MG63 (cell line): ENCODE results near the gene FBXO11. TPM values are rescaled to one million over a fixed set of nuclear protein-coding genes. Genes with fewer than 3 reads are reported as not detected.
"Not testable (repeated sequence)": the region's sequence is repeated elsewhere in the genome, so short reads cannot be mapped to it uniquely, and the experiment has no call there.

ENCODE experiments used
- DNase-seq: peaks from one replicate; pipeline ENCODE4 v3.0.0-alpha.2; 2020
- H3K27me3 ChIP-seq: fragments of 250-450 bp; sonication (Bioruptor Pico); 2 replicates; pipeline ENCODE4 v1.5.1; 2020; ENCODE audit warnings: mild to moderate bottlenecking, moderate library complexity
- H3K36me3 ChIP-seq: fragments of 250-450 bp; sonication (Bioruptor Pico); 2 replicates; pipeline ENCODE4 v1.5.1; 2020; ENCODE audit warnings: mild to moderate bottlenecking, moderate library complexity
- H3K4me3 ChIP-seq: fragments of 250-450 bp; sonication (Bioruptor Pico); 2 replicates; pipeline ENCODE4 v1.5.1; 2020; ENCODE audit warnings: mild to moderate bottlenecking, moderate library complexity
- H3K9me3 ChIP-seq: fragments of 250-450 bp; sonication (Bioruptor Pico); 2 replicates; pipeline ENCODE4 v1.5.1; 2020; ENCODE audit warnings: mild to moderate bottlenecking, moderate library complexity
- total RNA-seq: library from RNA; depleted of rRNA; stranded (reverse); fragments of >200 nt; shearing (Covaris generic); gene quantifications from 2 replicates; pipeline ENCODE4 v1.2.3, GENCODE V29; 2014; ENCODE audit warnings: low replicate concordance

FBXO11 gene
- total RNA-seq, 1 experiment from 2014 or later, result 22.2 TPM

GRCh38 chr2:47870641-47871540 is 35.4 kb downstream of the FBXO11 start:
- Histone ChIP-seq H3K9me3 (no peaks in the 10 kb centered on the region), H3K4me3 (no peak overlapping the region), H3K27me3 (no peaks in the 10 kb centered on the region), H3K36me3 (peaks cover 20% of the 10 kb centered on the region)
- DNase-seq, result no peak

- no peak overlapping the region for H3K4me3 ChIP-seq
- DNase-seq, result no peak
- peaks cover 20% of the 10 kb centered on the region for H3K36me3 ChIP-seq
- H3K9me3 ChIP-seq, result no peaks in the 10 kb centered on the region
- no peaks in the 10 kb centered on the region for H3K27me3 ChIP-seq
Measured at GRCh38 chr2:47869859-47870595, 36.3 kb downstream of the FBXO11 start.

DNA sequence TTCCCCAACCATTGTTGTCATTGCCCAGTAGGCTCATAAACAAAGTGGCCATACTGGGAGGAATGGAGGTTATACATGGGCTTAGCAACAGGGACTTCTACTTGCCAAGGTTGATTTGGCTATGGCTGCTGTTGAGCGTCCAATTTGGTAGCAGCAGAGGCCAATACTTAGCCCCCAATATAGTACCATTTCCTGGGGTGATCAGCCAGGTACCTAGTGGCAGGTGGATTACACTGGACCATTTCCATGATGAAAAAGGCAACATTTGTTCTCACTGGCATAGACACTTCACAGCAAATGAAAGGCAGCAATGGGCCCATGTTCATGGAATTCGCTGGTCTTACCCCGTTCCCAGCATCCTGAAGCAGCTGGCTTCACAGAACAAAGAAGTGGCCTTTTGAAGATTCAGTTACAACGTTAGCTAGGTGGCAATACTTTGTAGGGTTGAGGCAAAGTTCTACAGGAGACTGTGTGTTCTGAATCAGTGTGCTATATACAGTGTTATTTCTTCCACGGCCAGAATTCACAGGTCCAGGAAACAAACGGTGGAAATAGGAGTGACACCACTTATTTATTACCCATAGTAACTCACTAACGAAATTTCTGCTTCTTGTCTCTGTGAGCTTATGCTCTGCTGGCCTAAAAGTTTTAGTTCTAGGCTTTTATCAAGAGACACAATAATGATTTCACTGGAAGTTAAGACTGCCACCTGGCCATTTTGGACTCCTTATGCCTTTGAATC is 37.5 kb downstream of the FBXO11 start:
- Histone ChIP-seq H3K27me3 (no peaks in the 10 kb centered on the region), H3K9me3 (no peaks in the 10 kb centered on the region), H3K4me3 (no peak overlapping the region), H3K36me3 (peaks cover 20% of the 10 kb centered on the region)
- DNase-seq, result no peak

DNA sequence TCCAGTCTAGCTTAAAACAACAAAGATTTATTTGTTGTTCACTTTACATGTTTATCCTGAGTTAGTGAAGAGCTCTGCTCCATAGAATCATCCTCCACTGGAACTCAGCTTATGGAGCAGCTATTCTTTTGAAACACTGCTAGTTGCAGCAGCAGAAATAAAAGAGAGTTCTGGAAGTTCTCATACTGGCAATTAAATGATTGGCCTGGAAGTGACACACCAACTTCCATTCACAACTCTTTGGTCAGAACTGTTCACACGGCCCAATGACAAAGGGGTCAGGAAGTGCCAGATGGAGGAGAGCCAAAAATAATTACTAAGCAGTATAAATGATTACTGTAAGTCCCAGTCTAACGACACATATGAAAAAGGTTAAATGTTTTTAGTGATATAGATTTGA is 39.1 kb downstream of the FBXO11 start:
- H3K9me3 ChIP-seq, result no peaks in the 10 kb centered on the region
- H3K27me3 ChIP-seq, result no peaks in the 10 kb centered on the region
- DNase-seq, result peak; percentile 38
- peaks cover 13% of the 10 kb centered on the region for H3K36me3 ChIP-seq
- H3K4me3 ChIP-seq, result no peak overlapping the region

DNA sequence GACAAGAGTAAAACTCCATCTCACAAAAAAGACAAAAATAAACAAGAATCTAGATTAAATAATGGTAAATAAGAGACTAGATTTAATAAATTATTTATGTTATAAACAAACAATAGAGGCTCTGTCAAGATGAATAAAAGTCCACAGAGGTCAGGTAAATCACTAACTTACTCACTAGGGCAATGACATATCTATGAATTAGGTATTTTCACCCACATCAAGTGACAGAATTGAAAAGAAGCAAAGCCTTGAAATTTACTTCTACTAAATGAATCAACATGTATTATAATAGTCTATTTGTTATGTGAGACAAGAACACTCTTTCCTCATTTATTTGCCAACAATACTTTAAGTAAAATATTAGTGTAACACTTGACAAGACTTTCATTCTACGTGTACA is 41.7 kb downstream of the FBXO11 start:
- DNase-seq, result no peak
- no peaks in the 10 kb centered on the region for H3K36me3 ChIP-seq

DNA sequence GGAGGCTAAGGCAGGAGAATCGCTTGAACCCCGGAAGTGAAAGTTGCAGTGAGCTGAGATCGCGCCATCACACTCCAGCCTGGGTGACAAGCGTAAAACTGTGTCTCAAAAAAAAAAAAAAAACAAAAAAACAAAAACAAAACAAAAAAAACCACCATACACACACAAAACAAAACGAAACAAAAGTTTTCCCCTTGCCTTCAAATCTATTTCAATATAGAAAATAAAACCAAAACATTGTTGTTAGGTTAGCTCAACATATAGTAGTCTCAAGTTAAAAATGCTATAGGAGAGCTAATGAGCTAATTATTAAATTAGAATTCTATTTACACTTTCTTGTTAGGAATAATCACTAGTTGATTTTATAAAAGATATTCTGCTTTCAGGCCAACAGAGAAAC is 43.3 kb downstream of the FBXO11 start:
- H3K4me3 ChIP-seq, result no peak overlapping the region
- H3K36me3 ChIP-seq, result no peaks in the 10 kb centered on the region
- DNase-seq, result no peak
- H3K27me3 ChIP-seq, result no peaks in the 10 kb centered on the region
- H3K9me3 ChIP-seq, result no peaks in the 10 kb centered on the region

More for the DNA sequence above, 41.7 kb downstream of the FBXO11 start:
- H3K4me3 ChIP-seq, result no peak overlapping the region
- no peaks in the 10 kb centered on the region for H3K9me3 ChIP-seq
- H3K27me3 ChIP-seq, result no peaks in the 10 kb centered on the region

DNA sequence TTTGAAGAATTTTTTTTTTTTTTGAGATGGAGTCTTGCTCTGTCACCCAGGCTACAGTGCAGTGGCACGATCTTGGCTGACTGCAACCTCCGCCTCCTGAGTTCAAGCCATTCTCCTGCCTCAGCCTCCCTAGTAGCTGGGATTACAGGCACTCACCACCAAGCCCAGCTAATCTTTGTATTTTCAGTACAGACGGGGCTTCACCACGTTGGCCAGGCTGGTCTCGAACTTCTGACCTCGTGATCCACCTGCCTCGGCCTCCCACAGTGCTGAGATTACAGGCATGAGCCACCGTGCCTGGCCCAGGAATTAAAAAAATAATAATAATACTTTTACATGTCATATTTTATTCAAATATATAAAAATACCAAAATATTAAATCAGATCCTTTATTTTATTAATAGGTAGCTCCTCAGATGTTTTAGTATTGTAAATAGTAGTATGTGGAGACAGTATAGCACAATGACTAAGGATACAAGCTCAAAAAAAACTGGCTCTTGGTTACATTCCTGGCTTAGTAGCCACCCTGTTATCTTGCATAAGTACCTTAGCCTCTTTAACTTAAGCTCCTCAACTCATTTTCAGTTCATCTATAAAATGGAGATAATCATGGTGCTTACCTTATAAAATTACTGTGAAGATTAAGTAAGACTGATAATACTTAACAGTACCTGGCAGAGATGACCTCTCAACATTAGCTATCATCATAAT is 53.1 kb downstream of the FBXO11 start:
- not testable (repeated sequence) for H3K9me3 ChIP-seq, DNase-seq, H3K27me3 ChIP-seq, H3K4me3 ChIP-seq, H3K36me3 ChIP-seq

GRCh38 chr2:47850198-47850597 is 56.1 kb downstream of the FBXO11 start:
- H3K36me3 ChIP-seq, result 0 out of 2 replicates have a peak, but pooled peaks cover 2% of the 10 kb centered on the region
- H3K9me3 ChIP-seq, result no peaks in the 10 kb centered on the region
- no peak overlapping the region for H3K4me3 ChIP-seq
- DNase-seq, result no peak
- H3K27me3 ChIP-seq, result no peaks in the 10 kb centered on the region

GRCh38 chr2:47849368-47849767 is 56.9 kb downstream of the FBXO11 start:
- DNase-seq, result no peak
- H3K9me3 ChIP-seq, result no peaks in the 10 kb centered on the region
- no peaks in the 10 kb centered on the region for H3K27me3 ChIP-seq
- H3K36me3 ChIP-seq, result 0 out of 2 replicates have a peak, but pooled peaks cover 2% of the 10 kb centered on the region
- H3K4me3 ChIP-seq, result no peak overlapping the region

DNA sequence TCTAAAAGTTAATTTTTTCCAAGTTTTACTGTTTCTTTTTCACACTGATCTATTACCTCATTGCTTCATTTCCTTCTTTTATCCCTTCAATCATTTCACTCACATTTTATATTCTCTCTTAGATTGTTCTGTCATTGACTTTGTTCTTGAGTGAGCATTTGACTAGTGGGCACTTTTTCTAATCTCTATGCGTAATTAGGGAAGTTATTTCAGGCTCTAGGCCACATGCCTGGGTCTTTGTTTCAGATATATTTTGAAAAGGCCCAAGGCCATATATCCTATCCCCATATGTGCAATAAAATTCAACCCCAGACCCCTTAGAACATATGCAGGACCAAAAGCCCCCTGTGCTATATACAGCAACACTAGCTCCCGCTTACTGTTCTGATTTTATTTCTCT is 62.1 kb downstream of the FBXO11 start:
- Histone ChIP-seq H3K36me3 (peaks cover 4% of the 10 kb centered on the region), H3K27me3 (no peaks in the 10 kb centered on the region), H3K4me3 (no peak overlapping the region), H3K9me3 (no peaks in the 10 kb centered on the region)
- no peak for DNase-seq

DNA sequence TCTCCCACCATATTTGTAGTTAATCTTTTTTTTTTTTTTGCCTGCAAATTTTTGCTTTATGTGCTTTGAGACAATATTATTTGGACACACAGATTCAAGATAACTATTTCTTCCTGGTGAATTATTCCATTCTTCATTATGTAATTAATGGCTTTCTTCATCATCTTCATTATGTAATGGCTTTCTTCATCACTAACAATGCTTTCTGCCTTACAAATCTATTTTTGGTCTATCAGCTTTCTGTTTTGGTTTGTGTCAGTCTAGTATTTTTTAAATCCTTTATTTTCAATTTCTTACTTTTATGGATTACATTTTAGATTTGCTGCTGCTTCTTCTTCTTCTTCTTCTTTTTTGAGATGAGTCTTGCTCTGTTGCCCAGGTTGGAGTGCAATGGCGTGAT is 62.9 kb downstream of the FBXO11 start:
- no peaks in the 10 kb centered on the region for H3K27me3 ChIP-seq
- H3K36me3 ChIP-seq, result peaks cover 11% of the 10 kb centered on the region
- H3K4me3 ChIP-seq, result no peak overlapping the region
- no peak for DNase-seq
- no peaks in the 10 kb centered on the region for H3K9me3 ChIP-seq

- H3K36me3 ChIP-seq, result peaks cover 15% of the 10 kb centered on the region
- no peaks in the 10 kb centered on the region for H3K9me3 ChIP-seq
- H3K4me3 ChIP-seq, result no peak overlapping the region
- no peaks in the 10 kb centered on the region for H3K27me3 ChIP-seq
- DNase-seq, result no peak
Measured at GRCh38 chr2:47842846-47843245, 63.5 kb downstream of the FBXO11 start.

- Histone ChIP-seq H3K27me3 (no peaks in the 10 kb centered on the region), H3K36me3 (peaks cover 39% of the 10 kb centered on the region), H3K9me3 (no peaks in the 10 kb centered on the region), H3K4me3 (no peak overlapping the region)
- no peak for DNase-seq
Measured at GRCh38 chr2:47838686-47839085, 67.6 kb downstream of the FBXO11 start.

DNA sequence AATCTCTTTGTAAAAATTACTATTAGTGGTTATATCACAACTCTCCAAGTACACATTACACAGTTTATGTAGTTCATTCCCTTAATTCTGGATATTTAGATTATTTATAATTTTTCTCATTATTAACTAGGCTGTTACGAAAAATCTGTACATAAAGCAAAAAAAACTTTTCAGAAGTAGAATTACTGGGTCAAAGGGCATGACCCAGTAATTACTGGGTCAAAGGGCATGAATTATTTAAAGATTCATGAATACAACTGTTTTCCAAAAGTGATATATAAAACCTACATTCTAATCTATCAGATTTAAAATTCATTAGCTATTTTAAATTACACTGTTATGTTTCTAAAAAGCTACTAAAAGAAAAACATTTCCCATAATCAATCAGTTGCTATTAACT is 68.0 kb downstream of the FBXO11 start:
- peaks cover 43% of the 10 kb centered on the region for H3K36me3 ChIP-seq
- no peak for DNase-seq
- no peak overlapping the region for H3K4me3 ChIP-seq
- no peaks in the 10 kb centered on the region for H3K27me3 ChIP-seq
- no peaks in the 10 kb centered on the region for H3K9me3 ChIP-seq

DNA sequence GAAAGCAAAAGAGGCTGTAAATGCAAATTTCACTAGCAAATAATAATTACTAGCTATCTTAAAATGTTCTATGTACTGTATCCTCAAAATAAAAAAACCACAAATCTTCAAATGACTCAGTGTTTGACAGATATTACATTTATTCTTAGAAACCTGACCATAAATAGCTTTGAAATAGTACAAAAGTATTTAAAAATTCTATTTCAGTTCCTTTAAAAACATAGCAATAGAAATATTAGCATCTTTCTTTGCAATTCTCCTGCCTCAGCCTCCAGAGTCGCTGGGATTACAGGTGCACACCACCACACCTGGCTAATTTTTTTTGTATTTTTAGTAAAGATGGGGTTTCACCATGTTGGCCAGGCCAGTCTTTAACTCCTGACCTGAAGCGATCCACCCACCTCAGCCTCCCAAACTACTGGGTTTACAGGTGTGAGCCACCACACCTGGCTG is 72.8 kb downstream of the FBXO11 start:
- Histone ChIP-seq H3K9me3 (no peaks in the 10 kb centered on the region), H3K4me3 (no peak overlapping the region), H3K36me3 (peaks cover 70% of the 10 kb centered on the region), H3K27me3 (no peaks in the 10 kb centered on the region)
- DNase-seq, result no peak

GRCh38 chr2:47822518-47822917 is 83.8 kb downstream of the FBXO11 start:
- Histone ChIP-seq H3K36me3 (peaks cover 52% of the 10 kb centered on the region), H3K4me3 (no peak overlapping the region), H3K9me3 (no peaks in the 10 kb centered on the region), H3K27me3 (no peaks in the 10 kb centered on the region)
- no peak for DNase-seq
